DOHH2 (cell line): ENCODE results near the gene ISG15.

ENCODE experiments used
- CTCF ChIP-seq: fragments of 200-600 bp; sonication (generic); IDR thresholded peaks from one replicate; pipeline ENCODE4 v1.5.1; 2014; ENCODE audit warnings: antibody characterized with exemption, mild to moderate bottlenecking, low read depth, low read length; ENCODE audit not compliant: poor library complexity, severe bottlenecking
- EZH2phosphoT487 ChIP-seq: fragments of 200-600 bp; sonication (generic); IDR thresholded peaks from 2 replicates; pipeline ENCODE4 v1.6.1; 2017; ENCODE audit warnings: borderline replicate concordance, mild to moderate bottlenecking, antibody characterized with exemption, low read length, moderate library complexity, mixed read lengths

- no peak for TF ChIP-seq CTCF
- no peak for TF ChIP-seq EZH2phosphoT487
Measured at GRCh38 chr1:1050577-1051052, 37.3 kb downstream of the ISG15 start.
